Activated CD8-positive, alpha-beta T cell treated with anti-CD3 and anti-CD28 coated beads, Interleukin-2, amount 10 ng/mL, durations not matched to agents 7 days and 5 days (primary cell): ENCODE measurements around the gene NKAIN2. TPM values are rescaled to one million over a fixed set of nuclear protein-coding genes. Genes with fewer than 3 reads are reported as not detected.

Experiments
- ATAC-seq: fragments of 150-1000 bp; cut with Tn5 transposase; one replicate; pipeline ENCODE4 v1.10.0; 2021; ENCODE audit warnings: moderate library complexity
- CTCF ChIA-PET: fragments of 350-600 bp; sonication (Branson Sonifier 250); formaldehyde crosslinking; loops from one replicate; lab custom pipeline; 2021; ENCODE audit warnings: antibody characterized with exemption; lab: Charles Lee
- POLR2A ChIA-PET: fragments of 350-600 bp; sonication (Branson Sonifier 250); formaldehyde crosslinking; loops from one replicate; lab custom pipeline; 2021; ENCODE audit warnings: antibody characterized with exemption; lab: Charles Lee
- DNase-seq: peaks from one replicate; pipeline ENCODE4 v3.0.0-alpha.2; 2020
- H3K27ac Mint-ChIP-seq: one replicate; pipeline ENCODE4 v1.8.0; 2021; ENCODE audit warnings: mild to moderate bottlenecking, mixed read lengths
- H3K27me3 Mint-ChIP-seq: one replicate; pipeline ENCODE4 v1.8.0; 2021; ENCODE audit warnings: low read depth, mixed read lengths
- H3K36me3 Mint-ChIP-seq: one replicate; pipeline ENCODE4 v1.8.0; 2021; ENCODE audit warnings: low read depth, mixed read lengths
- H3K4me1 Mint-ChIP-seq: one replicate; pipeline ENCODE4 v1.8.0; 2021; ENCODE audit warnings: low read depth, mixed read lengths
- H3K4me3 Mint-ChIP-seq: one replicate; pipeline ENCODE4 v1.8.0; 2021; ENCODE audit warnings: mild to moderate bottlenecking, mixed read lengths
- H3K9me3 Mint-ChIP-seq: one replicate; pipeline ENCODE4 v1.8.0; 2022; ENCODE audit warnings: mixed read lengths; ENCODE audit not compliant: insufficient read depth
- total RNA-seq, 2 experiments: library from RNA; stranded (reverse); gene quantifications; one replicate each; pipeline ENCODE4 v1.2.3, GENCODE V29; 2021

Gene NKAIN2
- total RNA-seq, 2 experiments from 2014 or later = not detected

GRCh38 chr6:123850555-123850954 lies 46.9 kb downstream of the NKAIN2 start:
- CTCF ChIA-PET = no interaction called here
- Mint-ChIP-seq H3K27ac (no peak overlapping the region), H3K4me3 (no peak overlapping the region), H3K4me1 (no peaks in the 10 kb centered on the region), H3K9me3 (no peaks in the 10 kb centered on the region), H3K27me3 (no peaks in the 10 kb centered on the region), H3K36me3 (no peaks in the 10 kb centered on the region)
- DNase-seq = no peak
- ATAC-seq = no peak
- POLR2A ChIA-PET = no interaction called here

- ChIA-PET CTCF (no interaction called here), POLR2A (no interaction called here)
- Mint-ChIP-seq H3K27ac (no peak overlapping the region), H3K36me3 (no peaks in the 10 kb centered on the region), H3K4me1 (no peaks in the 10 kb centered on the region), H3K27me3 (no peaks in the 10 kb centered on the region), H3K4me3 (no peak overlapping the region), H3K9me3 (no peaks in the 10 kb centered on the region)
- no peak for DNase-seq
- ATAC-seq = no peak
Measured at GRCh38 chr6:123854201-123854600, 50.5 kb downstream of the NKAIN2 start.

GRCh38 chr6:123855506-123855905 lies 51.8 kb downstream of the NKAIN2 start:
- H3K4me3 Mint-ChIP-seq = no peak overlapping the region
- CTCF ChIA-PET = no interaction called here
- no peak overlapping the region for H3K27ac Mint-ChIP-seq
- H3K9me3 Mint-ChIP-seq = no peaks in the 10 kb centered on the region
- H3K4me1 Mint-ChIP-seq = no peaks in the 10 kb centered on the region
- H3K27me3 Mint-ChIP-seq = no peaks in the 10 kb centered on the region
- no peak for DNase-seq
- no peak for ATAC-seq
- no peaks in the 10 kb centered on the region for H3K36me3 Mint-ChIP-seq
- POLR2A ChIA-PET = no interaction called here

- no peaks in the 10 kb centered on the region for H3K9me3 Mint-ChIP-seq
- ChIA-PET CTCF (no interaction called here), POLR2A (no interaction called here)
- ATAC-seq (no peak), DNase-seq (no peak)
- no peak overlapping the region for H3K4me3 Mint-ChIP-seq
- no peaks in the 10 kb centered on the region for H3K4me1 Mint-ChIP-seq
- no peaks in the 10 kb centered on the region for H3K36me3 Mint-ChIP-seq
- no peak overlapping the region for H3K27ac Mint-ChIP-seq
- H3K27me3 Mint-ChIP-seq = no peaks in the 10 kb centered on the region
Measured at GRCh38 chr6:123859291-123859690, 55.6 kb downstream of the NKAIN2 start.

- Mint-ChIP-seq H3K4me1 (no peaks in the 10 kb centered on the region), H3K9me3 (no peaks in the 10 kb centered on the region), H3K27ac (no peak overlapping the region), H3K36me3 (no peaks in the 10 kb centered on the region), H3K4me3 (no peak overlapping the region), H3K27me3 (no peaks in the 10 kb centered on the region)
- ATAC-seq (no peak), DNase-seq (no peak)
- POLR2A ChIA-PET = no interaction called here
- CTCF ChIA-PET = no interaction called here
Measured at GRCh38 chr6:123869334-123869733, 65.7 kb downstream of the NKAIN2 start.

- CTCF ChIA-PET = no interaction called here
- no peak for ATAC-seq
- Mint-ChIP-seq H3K27me3 (no peaks in the 10 kb centered on the region), H3K9me3 (no peaks in the 10 kb centered on the region), H3K4me3 (no peak overlapping the region), H3K36me3 (no peaks in the 10 kb centered on the region), H3K27ac (no peak overlapping the region), H3K4me1 (no peaks in the 10 kb centered on the region)
- POLR2A ChIA-PET = no interaction called here
- DNase-seq = no peak
Measured at GRCh38 chr6:123873974-123874373, 70.3 kb downstream of the NKAIN2 start.

- no peaks in the 10 kb centered on the region for H3K4me1 Mint-ChIP-seq
- H3K36me3 Mint-ChIP-seq = no peaks in the 10 kb centered on the region
- DNase-seq = no peak
- no peak overlapping the region for H3K27ac Mint-ChIP-seq
- H3K9me3 Mint-ChIP-seq = no peaks in the 10 kb centered on the region
- ChIA-PET CTCF (no interaction called here), POLR2A (no interaction called here)
- no peak for ATAC-seq
- no peaks in the 10 kb centered on the region for H3K27me3 Mint-ChIP-seq
- H3K4me3 Mint-ChIP-seq = no peak overlapping the region
Measured at GRCh38 chr6:123875784-123876183, 72.1 kb downstream of the NKAIN2 start.

- H3K4me1 Mint-ChIP-seq = no peaks in the 10 kb centered on the region
- H3K27ac Mint-ChIP-seq = no peak overlapping the region
- no peak for ATAC-seq
- no peaks in the 10 kb centered on the region for H3K27me3 Mint-ChIP-seq
- no peaks in the 10 kb centered on the region for H3K9me3 Mint-ChIP-seq
- ChIA-PET CTCF (no interaction called here), POLR2A (no interaction called here)
- no peak overlapping the region for H3K4me3 Mint-ChIP-seq
- H3K36me3 Mint-ChIP-seq = no peaks in the 10 kb centered on the region
- no peak for DNase-seq
Measured at GRCh38 chr6:123879749-123880148, 76.1 kb downstream of the NKAIN2 start.

- Mint-ChIP-seq H3K36me3 (no peaks in the 10 kb centered on the region), H3K27ac (no peak overlapping the region), H3K9me3 (peaks cover 3% of the 10 kb centered on the region), H3K4me3 (no peak overlapping the region), H3K27me3 (no peaks in the 10 kb centered on the region), H3K4me1 (no peaks in the 10 kb centered on the region)
- no peak for ATAC-seq
- ChIA-PET POLR2A (no interaction called here), CTCF (no interaction called here)
- no peak for DNase-seq
Measured at GRCh38 chr6:123888771-123889513, 85.3 kb downstream of the NKAIN2 start.

GRCh38 chr6:123895346-123895745 lies 91.7 kb downstream of the NKAIN2 start:
- Mint-ChIP-seq H3K4me3 (no peak overlapping the region), H3K4me1 (no peaks in the 10 kb centered on the region), H3K27me3 (no peaks in the 10 kb centered on the region), H3K9me3 (peaks cover 3% of the 10 kb centered on the region), H3K27ac (no peak overlapping the region), H3K36me3 (no peaks in the 10 kb centered on the region)
- ChIA-PET POLR2A (no interaction called here), CTCF (interaction anchor here (0.8 kb wide), 1 partner anchor 14 kb away, joined by 3 read pairs; no protein-coding TSS in a partner anchor)
- ATAC-seq (no peak), DNase-seq (no peak)

GRCh38 chr6:123895806-123896205 lies 92.1 kb downstream of the NKAIN2 start:
- ChIA-PET CTCF (interaction anchor here (0.8 kb wide), 1 partner anchor 15 kb away, joined by 3 read pairs; no protein-coding TSS in a partner anchor), POLR2A (no interaction called here)
- no peak for DNase-seq
- no peak overlapping the region for H3K4me3 Mint-ChIP-seq
- no peaks in the 10 kb centered on the region for H3K36me3 Mint-ChIP-seq
- H3K27ac Mint-ChIP-seq = no peak overlapping the region
- ATAC-seq = no peak
- no peaks in the 10 kb centered on the region for H3K27me3 Mint-ChIP-seq
- no peaks in the 10 kb centered on the region for H3K4me1 Mint-ChIP-seq
- H3K9me3 Mint-ChIP-seq = peaks cover 3% of the 10 kb centered on the region

- ATAC-seq = no peak
- no peak overlapping the region for H3K27ac Mint-ChIP-seq
- H3K36me3 Mint-ChIP-seq = no peaks in the 10 kb centered on the region
- no peaks in the 10 kb centered on the region for H3K4me1 Mint-ChIP-seq
- H3K4me3 Mint-ChIP-seq = no peak overlapping the region
- H3K27me3 Mint-ChIP-seq = no peaks in the 10 kb centered on the region
- POLR2A ChIA-PET = no interaction called here
- H3K9me3 Mint-ChIP-seq = peaks cover 7% of the 10 kb centered on the region
- DNase-seq = no peak
- CTCF ChIA-PET = no interaction called here
Measured at GRCh38 chr6:123896869-123897268, 93.2 kb downstream of the NKAIN2 start.

- peaks cover 5% of the 10 kb centered on the region for H3K9me3 Mint-ChIP-seq
- H3K27me3 Mint-ChIP-seq = no peaks in the 10 kb centered on the region
- no peaks in the 10 kb centered on the region for H3K36me3 Mint-ChIP-seq
- H3K27ac Mint-ChIP-seq = no peak overlapping the region
- DNase-seq (no peak), ATAC-seq (no peak)
- H3K4me1 Mint-ChIP-seq = no peaks in the 10 kb centered on the region
- POLR2A ChIA-PET = no interaction called here
- CTCF ChIA-PET = no interaction called here
- H3K4me3 Mint-ChIP-seq = no peak overlapping the region
Measured at GRCh38 chr6:123897965-123898364, 94.3 kb downstream of the NKAIN2 start.
